Liver (tissue), 9 donors: ENCODE measurements around the gene AP2A2. TPM values are rescaled to one million over a fixed set of nuclear protein-coding genes. Genes with fewer than 3 reads are reported as not detected.

Experiments
- DNase-seq: peaks from one replicate; pipeline ENCODE4 v3.0.0-alpha.2; 2017; ENCODE audit warnings: low spot score
- H3K27ac ChIP-seq, 2 donors: one replicate each; pipeline ENCODE4 v1.7.0; 2013; ENCODE audit warnings: inconsistent platforms in 2 of 2, low read length in 2 of 2, control low read depth in 1 of 2, low read depth in 1 of 2, mild to moderate bottlenecking in 1 of 2
- H3K27me3 ChIP-seq, 4 donors: one replicate each; pipeline versions ENCODE4 v1.6.1 to v1.7.0; 2013; ENCODE audit warnings: low read length in 3 of 4, inconsistent platforms in 1 of 4, mild to moderate bottlenecking in 1 of 4, moderate library complexity in 1 of 4; ENCODE audit not compliant: control insufficient read depth in 4 of 4, insufficient read depth in 4 of 4
- H3K36me3 ChIP-seq, 4 donors: one replicate each; pipeline versions ENCODE4 v1.6.1 to v1.7.0; 2013; ENCODE audit warnings: low read length in 3 of 4, mild to moderate bottlenecking in 3 of 4, low read depth in 1 of 4, moderate library complexity in 1 of 4; ENCODE audit not compliant: control insufficient read depth in 4 of 4, insufficient read depth in 3 of 4
- H3K4me1 ChIP-seq, 4 donors: one replicate each; pipeline versions ENCODE4 v1.6.1 to v1.7.0; 2013; ENCODE audit warnings: low read length in 3 of 4, mild to moderate bottlenecking in 3 of 4, moderate library complexity in 1 of 4; ENCODE audit not compliant: control insufficient read depth in 4 of 4, insufficient read depth in 4 of 4
- H3K4me3 ChIP-seq, 3 donors: one replicate each; pipeline versions ENCODE4 v1.6.1 to v1.7.0; 2013; ENCODE audit warnings: low read length in 3 of 3, control low read depth in 1 of 3, low read depth in 1 of 3, mild to moderate bottlenecking in 1 of 3
- H3K9ac ChIP-seq, 2 donors: one replicate each; pipeline ENCODE4 v1.7.0; 2013; ENCODE audit warnings: low read length in 2 of 2, mild to moderate bottlenecking in 2 of 2, moderate library complexity in 2 of 2, control low read depth in 1 of 2, low read depth in 1 of 2
- H3K9me3 ChIP-seq, 4 donors: one replicate each; pipeline versions ENCODE4 v1.6.1 to v1.7.0; 2013; ENCODE audit warnings: low read length in 3 of 4; ENCODE audit not compliant: control insufficient read depth in 4 of 4
- ATF3 ChIP-seq: IDR thresholded peaks from 2 replicates; pipeline ENCODE4 v1.6.1; 2016; ENCODE audit warnings: antibody characterized with exemption
- CTCF ChIP-seq: fragments of 150-350 bp; IDR thresholded peaks from 2 replicates; pipeline ENCODE4 v1.5.1; 2017; ENCODE audit warnings: improper control_type of control experiment, low read depth, low read length; ENCODE audit not compliant: missing input control
- EGR1 ChIP-seq, 2 donors: IDR thresholded peaks; 2 replicates each; pipeline ENCODE4 v1.6.1; 2016 to 2018; ENCODE audit warnings: antibody characterized with exemption in 2 of 2, low read depth in 2 of 2
- FOXA1 ChIP-seq: IDR thresholded peaks from 2 replicates; pipeline ENCODE4 v1.6.1; 2016; ENCODE audit warnings: antibody characterized with exemption
- FOXA2 ChIP-seq: IDR thresholded peaks from 2 replicates; pipeline ENCODE4 v1.6.1; 2016; ENCODE audit warnings: antibody characterized with exemption
- GABPA ChIP-seq, 2 donors: IDR thresholded peaks in 1 of 2; conservative IDR thresholded peaks in 1 of 2; 2 replicates each; pipeline ENCODE4 v1.6.1; 2016; ENCODE audit warnings: antibody characterized with exemption in 2 of 2, mild to moderate bottlenecking in 1 of 2, moderate library complexity in 1 of 2
- HNF4A ChIP-seq, 2 donors: conservative IDR thresholded peaks; 2 replicates each; pipeline ENCODE4 v1.6.1; 2016; ENCODE audit warnings: antibody characterized with exemption in 2 of 2, mild to moderate bottlenecking in 2 of 2
- HNF4G ChIP-seq: IDR thresholded peaks from 2 replicates; pipeline ENCODE4 v1.6.1; 2016; ENCODE audit warnings: antibody characterized with exemption
- JUND ChIP-seq, 2 donors: IDR thresholded peaks; 2 replicates each; pipeline ENCODE4 v1.6.1; 2016; ENCODE audit warnings: antibody characterized with exemption in 2 of 2
- MAX ChIP-seq: IDR thresholded peaks from 2 replicates; pipeline ENCODE4 v1.6.1; 2016; ENCODE audit warnings: antibody characterized with exemption
- NR2F2 ChIP-seq: IDR thresholded peaks from 2 replicates; pipeline ENCODE4 v1.6.1; 2016; ENCODE audit warnings: antibody characterized with exemption
- RAD21 ChIP-seq, 2 donors: IDR thresholded peaks; 2 replicates each; pipeline ENCODE4 v1.6.1; 2016; ENCODE audit warnings: antibody characterized with exemption in 2 of 2, mild to moderate bottlenecking in 2 of 2
- REST ChIP-seq: IDR thresholded peaks from 2 replicates; pipeline ENCODE4 v1.6.1; 2016; ENCODE audit warnings: antibody characterized with exemption, mild to moderate bottlenecking
- RXRA ChIP-seq, 2 donors: IDR thresholded peaks; 2 replicates each; pipeline ENCODE4 v1.6.1; 2017 to 2018; ENCODE audit warnings: antibody characterized with exemption in 2 of 2, mild to moderate bottlenecking in 1 of 2
- SP1 ChIP-seq: IDR thresholded peaks from 2 replicates; pipeline ENCODE4 v1.6.1; 2018; ENCODE audit warnings: antibody characterized with exemption, mild to moderate bottlenecking
- TAF1 ChIP-seq: conservative IDR thresholded peaks from 2 replicates; pipeline ENCODE4 v1.6.1; 2016; ENCODE audit warnings: antibody characterized with exemption, mild to moderate bottlenecking
- YY1 ChIP-seq: IDR thresholded peaks from 2 replicates; pipeline ENCODE4 v1.6.1; 2016; ENCODE audit warnings: antibody characterized with exemption, mild to moderate bottlenecking
- ZBTB33 ChIP-seq: IDR thresholded peaks from 2 replicates; pipeline ENCODE4 v1.6.1; 2016; ENCODE audit warnings: antibody characterized with exemption
- WGBS: extraction: QIAGEN DNeasy Blood & Tissue Kit; methylation state at CpG from one replicate; pipeline ENCODE4 v1.1.7; 2013; 5-methylcytosine and 5-hydroxymethylcytosine counted together
- polyA plus RNA-seq, 2 donors: library from polyadenylated mRNA; stranded (reverse) in 1 of 2; unstranded in 1 of 2; fragments of 200-250 nt in 1 of 2; fragments of >200 nt in 1 of 2; fragmentation: Nextera tagmentation in 1 of 2; extraction: Ambion mirVana in 1 of 2; gene quantifications; one replicate each; pipeline versions ENCODE4 v1.2.1 to v1.2.3, GENCODE V29; 2013 to 2015
- total RNA-seq, 2 donors: library from RNA; depleted of rRNA; stranded (reverse); fragments of >200 nt; gene quantifications; one replicate each; pipeline ENCODE4 v1.2.3, GENCODE V29; 2014
- donor health status: healthy.
- donor health status: healthy.
- donor health status: healthy.
- donor health status: healthy.
- donor health status: healthy.

The AP2A2 gene
- total and polyA plus RNA-seq, 4 donors: 20.5 to 39.7 (median 23.8) TPM

GRCh38 chr11:1042626-1043562 is 117.2 kb downstream of the AP2A2 start:
- Histone ChIP-seq H3K9ac (no peak overlapping the region), H3K4me3 (no peak overlapping the region), H3K4me1 (peaks cover 0 to 5% (median 0%) of the 10 kb centered on the region in 4 donors), H3K27me3 (peaks cover 0 to 4% (median 0%) of the 10 kb centered on the region in 4 donors), H3K9me3 (no peaks in the 10 kb centered on the region), H3K36me3 (no peaks in the 10 kb centered on the region), H3K27ac (no peak overlapping the region)
- no peak for DNase-seq
- TF ChIP-seq YY1 (no peak), TAF1 (no peak)
- WGBS: 92% methylated on average over 26 of the region's 26 CpGs

- H3K27ac ChIP-seq: no peak overlapping the region
- H3K27me3 ChIP-seq: peaks cover 0 to 4% (median 0%) of the 10 kb centered on the region in 4 donors
- no peak overlapping the region for H3K4me3 ChIP-seq
- TF ChIP-seq CTCF: no peak
- TF ChIP-seq HNF4G: no peak
- no peak for TF ChIP-seq JUND (IDR thresholded peaks at IDR 0.05)
- no peak for TF ChIP-seq TAF1
- no peak for TF ChIP-seq MAX
- TF ChIP-seq SP1: no peak
- TF ChIP-seq NR2F2: no peak
- TF ChIP-seq EGR1 (IDR thresholded peaks at IDR 0.05; ENCODE audit: low read depth in 2 of 2): no peak
- no peak for TF ChIP-seq RXRA (IDR thresholded peaks at IDR 0.05)
- no peak for TF ChIP-seq YY1
- no peak for TF ChIP-seq FOXA1
- TF ChIP-seq GABPA (IDR thresholded peaks at IDR 0.05 in 1 of 2, conservative IDR thresholded peaks at IDR 0.05 in 1 of 2): no peak
- TF ChIP-seq FOXA2: no peak
- 86% methylated on average over 20 of the region's 20 CpGs for WGBS
- peaks cover 0 to 5% (median 0%) of the 10 kb centered on the region in 4 donors for H3K4me1 ChIP-seq
- H3K9ac ChIP-seq: no peak overlapping the region
- DNase-seq: no peak
- H3K9me3 ChIP-seq: no peaks in the 10 kb centered on the region
- no peaks in the 10 kb centered on the region for H3K36me3 ChIP-seq
Observed at GRCh38 chr11:1043563-1044096, 118.0 kb downstream of the AP2A2 start.

GRCh38 chr11:1044160-1044559 is 118.5 kb downstream of the AP2A2 start:
- Histone ChIP-seq H3K4me1 (peaks cover 0 to 5% (median 0%) of the 10 kb centered on the region in 4 donors), H3K27ac (no peak overlapping the region), H3K36me3 (no peaks in the 10 kb centered on the region), H3K9me3 (no peaks in the 10 kb centered on the region), H3K27me3 (peaks cover 0 to 4% (median 0%) of the 10 kb centered on the region in 4 donors), H3K9ac (no peak overlapping the region), H3K4me3 (no peak overlapping the region)
- 78% methylated on average over 6 of the region's 6 CpGs for WGBS
- no peak for DNase-seq
- TF ChIP-seq MAX (no peak), NR2F2 (no peak), SP1 (no peak), GABPA (IDR thresholded peaks at IDR 0.05 in 1 of 2, conservative IDR thresholded peaks at IDR 0.05 in 1 of 2) (no peak), HNF4A (conservative IDR thresholded peaks at IDR 0.05) (no peak), HNF4G (no peak), ZBTB33 (no peak), EGR1 (IDR thresholded peaks at IDR 0.05; ENCODE audit: low read depth in 2 of 2) (no peak), REST (no peak), FOXA2 (no peak), RAD21 (IDR thresholded peaks at IDR 0.05) (no peak), FOXA1 (no peak), ATF3 (no peak), TAF1 (no peak), JUND (IDR thresholded peaks at IDR 0.05) (no peak)
